ENCODE results near the gene FN1.

The FN1 gene

DNA sequence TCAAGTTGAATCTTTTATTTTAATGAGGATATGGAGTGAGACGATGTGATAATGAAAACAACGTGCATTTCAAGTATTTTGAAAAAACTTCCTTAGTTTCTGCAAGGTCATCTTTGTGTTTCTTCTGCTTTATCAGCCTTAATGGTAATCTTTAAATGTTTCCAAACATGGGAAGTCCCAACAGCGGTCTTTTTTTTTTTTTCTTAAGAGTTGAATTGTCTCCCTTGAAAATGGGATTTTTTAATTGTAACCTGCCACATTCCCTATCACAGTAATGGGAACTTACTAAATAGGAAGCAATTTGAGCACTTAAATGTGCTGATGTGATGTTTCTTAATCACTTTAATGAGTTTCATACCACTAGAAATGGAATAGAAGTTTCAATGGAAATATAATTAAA is 78.2 kb downstream of the FN1 start:
- H3K4me3 ChIP-seq (ENCODE audit: low read depth, low read length): no peak overlapping the region
- ChIA-PET CTCF (no interaction called here), POLR2A (interaction anchor here (0.9 kb wide), 1 partner anchor 68 kb away, joined by 4 read pairs; no protein-coding TSS in a partner anchor)
- TF ChIP-seq, protein P1, sequence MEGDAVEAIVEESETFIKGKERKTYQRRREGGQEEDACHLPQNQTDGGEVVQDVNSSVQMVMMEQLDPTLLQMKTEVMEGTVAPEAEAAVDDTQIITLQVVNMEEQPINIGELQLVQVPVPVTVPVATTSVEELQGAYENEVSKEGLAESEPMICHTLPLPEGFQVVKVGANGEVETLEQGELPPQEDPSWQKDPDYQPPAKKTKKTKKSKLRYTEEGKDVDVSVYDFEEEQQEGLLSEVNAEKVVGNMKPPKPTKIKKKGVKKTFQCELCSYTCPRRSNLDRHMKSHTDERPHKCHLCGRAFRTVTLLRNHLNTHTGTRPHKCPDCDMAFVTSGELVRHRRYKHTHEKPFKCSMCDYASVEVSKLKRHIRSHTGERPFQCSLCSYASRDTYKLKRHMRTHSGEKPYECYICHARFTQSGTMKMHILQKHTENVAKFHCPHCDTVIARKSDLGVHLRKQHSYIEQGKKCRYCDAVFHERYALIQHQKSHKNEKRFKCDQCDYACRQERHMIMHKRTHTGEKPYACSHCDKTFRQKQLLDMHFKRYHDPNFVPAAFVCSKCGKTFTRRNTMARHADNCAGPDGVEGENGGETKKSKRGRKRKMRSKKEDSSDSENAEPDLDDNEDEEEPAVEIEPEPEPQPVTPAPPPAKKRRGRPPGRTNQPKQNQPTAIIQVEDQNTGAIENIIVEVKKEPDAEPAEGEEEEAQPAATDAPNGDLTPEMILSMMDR (IDR thresholded peaks at IDR 0.05; ENCODE audit: insufficient read depth, low read length, missing control alignments): no peak
- DNase-seq (ENCODE audit: low read depth, low spot score): no peak

DNA sequence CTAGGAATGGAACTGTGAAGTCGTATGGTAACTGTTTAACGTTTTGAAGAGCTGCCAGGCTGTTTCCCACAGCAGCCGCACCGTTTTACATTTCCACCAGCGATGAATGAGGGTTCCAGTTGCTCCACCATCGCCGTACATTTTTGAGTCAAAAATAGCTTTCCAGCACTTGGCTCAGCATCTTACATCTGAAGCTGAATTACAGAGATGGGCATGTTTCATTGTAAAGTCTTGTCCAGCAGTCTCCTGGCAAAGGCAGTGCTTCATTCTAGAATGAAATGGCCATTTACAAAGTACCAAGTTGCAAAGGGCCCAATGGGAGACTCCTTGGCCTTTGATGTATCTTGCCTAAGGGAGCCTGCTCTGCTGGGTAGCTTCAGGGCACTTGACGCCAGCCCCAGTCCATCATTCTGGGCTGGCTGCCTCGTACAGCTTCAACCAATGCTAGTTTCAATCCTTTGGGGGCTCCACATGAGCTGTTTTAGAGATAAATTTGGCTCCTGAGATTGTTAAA is 78.9 kb downstream of the FN1 start:
- TF ChIP-seq, protein P1 (IDR thresholded peaks at IDR 0.05; ENCODE audit: insufficient read depth, low read length, missing control alignments): no peak
- no peak overlapping the region for H3K4me3 ChIP-seq (ENCODE audit: low read depth, low read length)
- DNase-seq (ENCODE audit: low read depth, low spot score): no peak
- ChIA-PET CTCF (no interaction called here), POLR2A (interaction anchor here (0.6 to 0.9 kb wide), 2 partner anchors 9 to 68 kb away, joined by 4 to 6 read pairs; no protein-coding TSS in a partner anchor)

DNA sequence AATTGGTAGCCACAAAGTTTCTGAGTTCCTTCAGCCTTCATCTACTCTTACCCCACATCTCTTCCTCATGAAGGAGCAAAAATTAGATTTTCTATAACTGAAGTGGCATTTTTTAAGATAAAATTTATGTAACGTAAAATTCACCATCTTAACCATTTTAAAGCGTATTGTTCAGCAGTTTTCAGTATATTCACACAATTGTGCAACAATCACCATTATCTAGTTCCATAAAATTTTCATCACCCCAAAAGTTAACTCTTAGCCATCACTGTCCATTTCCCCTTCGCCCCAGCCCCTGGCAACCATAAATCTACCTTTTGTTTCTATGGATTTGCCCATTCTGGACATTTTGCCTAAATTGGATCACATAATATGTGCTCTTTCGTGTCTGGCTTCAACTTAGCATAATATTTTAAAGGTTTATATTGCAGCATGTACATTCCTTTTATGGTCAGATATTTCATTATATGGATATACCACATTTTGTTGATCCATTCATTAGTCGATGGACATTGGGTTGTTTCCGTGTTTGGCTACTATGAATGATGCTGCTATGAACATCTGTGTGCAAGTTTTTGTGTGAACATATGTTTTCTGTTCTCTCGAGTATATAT is 79.4 kb downstream of the FN1 start:
- no peak for DNase-seq (ENCODE audit: low read depth, low spot score)
- POLR2A ChIA-PET: interaction anchor here (0.6 kb wide), 1 partner anchor 10 kb away, joined by 6 read pairs; no protein-coding TSS in a partner anchor
- CTCF ChIA-PET: no interaction called here
- no peak overlapping the region for H3K4me3 ChIP-seq (ENCODE audit: low read depth, low read length)
- TF ChIP-seq, protein P1 (IDR thresholded peaks at IDR 0.05; ENCODE audit: insufficient read depth, low read length, missing control alignments): no peak

DNA sequence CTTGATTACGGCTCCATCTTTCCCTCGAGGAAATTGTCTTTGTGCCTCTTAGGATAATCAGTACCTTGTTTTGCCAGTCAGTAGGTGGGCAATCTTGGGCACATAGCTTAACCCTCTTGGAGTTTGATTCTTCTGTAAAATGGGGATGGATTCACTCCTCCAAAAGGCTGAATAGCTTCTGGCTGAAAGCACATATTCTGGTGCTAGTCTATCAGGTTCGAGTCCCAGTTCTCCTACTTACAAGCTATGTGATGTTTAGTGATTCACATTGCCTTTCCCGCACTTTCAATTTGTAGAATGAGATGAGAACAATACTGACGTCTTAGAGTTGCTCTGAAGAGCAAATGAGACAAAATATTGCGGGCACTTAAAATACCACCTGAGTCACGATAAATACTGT is 80.1 kb downstream of the FN1 start:
- TF ChIP-seq, protein P1 (IDR thresholded peaks at IDR 0.05; ENCODE audit: insufficient read depth, low read length, missing control alignments): no peak
- ChIA-PET POLR2A (no interaction called here), CTCF (no interaction called here)
- no peak for DNase-seq (ENCODE audit: low read depth, low spot score)
- H3K4me3 ChIP-seq (ENCODE audit: low read depth, low read length): no peak overlapping the region

DNA sequence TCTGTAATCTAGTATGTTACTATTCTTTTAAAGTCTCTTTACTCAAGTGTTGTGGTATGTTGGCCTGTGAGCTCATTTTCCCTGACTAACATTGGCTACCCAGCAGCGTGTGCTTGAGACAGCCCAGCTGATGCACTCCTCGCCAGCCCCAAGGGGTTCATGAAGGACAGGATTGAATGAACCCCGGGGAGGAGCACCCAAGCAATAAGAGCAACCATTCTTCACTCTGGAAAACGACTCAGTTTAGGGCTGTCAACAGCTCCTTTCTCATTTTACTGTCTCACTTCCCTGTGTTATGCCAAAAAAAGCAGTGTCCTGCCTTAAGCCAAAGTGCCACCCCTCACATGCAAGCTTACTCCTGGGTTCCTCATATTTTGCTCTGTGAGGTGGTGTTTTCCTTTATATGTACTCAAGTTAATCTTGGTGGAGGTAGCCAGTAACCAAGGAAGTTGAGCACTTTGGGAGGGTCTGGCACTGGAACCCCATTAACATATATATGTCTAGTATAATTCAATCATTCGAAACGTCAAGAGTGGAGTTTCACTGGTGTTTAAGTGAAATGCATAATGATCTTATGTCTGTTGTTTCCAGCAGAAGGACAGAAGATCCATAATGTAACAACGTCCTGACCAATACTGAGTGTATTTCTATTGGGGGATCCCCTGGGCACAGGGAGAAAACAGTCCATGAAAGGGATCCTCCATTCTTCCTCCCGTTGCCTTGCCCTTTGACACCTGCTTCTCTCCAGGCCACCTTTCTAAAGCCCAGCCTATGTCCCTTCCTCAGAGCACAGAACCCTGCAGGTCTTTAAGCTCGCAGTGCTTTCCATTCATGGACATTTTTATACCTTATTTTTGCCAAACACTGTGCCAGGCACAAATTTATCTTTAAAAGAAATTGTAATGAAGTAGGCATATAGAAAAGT is 80.8 kb downstream of the FN1 start:
- no peak overlapping the region for H3K4me3 ChIP-seq (ENCODE audit: low read depth, low read length)
- no peak for DNase-seq (ENCODE audit: low read depth, low spot score)
- ChIA-PET CTCF (interaction anchor here (0.8 kb wide), 2 partner anchors 12 to 21 kb away, joined by 3 read pairs; no protein-coding TSS in a partner anchor), POLR2A (interaction anchor here (0.6 kb wide), 1 partner anchor 266 kb away, joined by 3 read pairs; no protein-coding TSS in a partner anchor)
- TF ChIP-seq, protein P1 (IDR thresholded peaks at IDR 0.05; ENCODE audit: insufficient read depth, low read length, missing control alignments): no peak

DNA sequence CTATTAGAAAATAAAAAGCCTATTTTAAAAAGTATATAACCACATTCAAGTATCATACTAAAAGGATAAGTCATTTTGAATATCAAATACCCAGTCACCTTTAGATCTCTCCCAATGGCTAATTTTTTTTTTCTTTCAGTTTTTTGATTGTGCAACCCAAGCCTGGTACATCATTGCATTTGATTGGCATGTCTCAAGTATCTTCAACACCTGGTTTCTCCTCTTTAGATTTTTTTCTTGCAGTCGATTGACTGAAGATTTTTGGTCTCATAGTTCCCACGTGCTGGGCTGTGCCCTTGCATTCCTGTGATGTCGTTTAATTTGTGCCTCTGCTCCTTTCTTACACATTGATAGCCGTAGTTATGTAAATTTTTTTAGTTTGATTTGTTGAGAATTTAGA is 83.3 kb downstream of the FN1 start:
- TF ChIP-seq, protein P1 (IDR thresholded peaks at IDR 0.05; ENCODE audit: insufficient read depth, low read length, missing control alignments): no peak
- ChIA-PET POLR2A (interaction anchor here (0.7 kb wide), 1 partner anchor 564 kb away, joined by 3 read pairs; no protein-coding TSS in a partner anchor), CTCF (no interaction called here)
- no peak overlapping the region for H3K4me3 ChIP-seq (ENCODE audit: low read depth, low read length)
- no peak for DNase-seq (ENCODE audit: low read depth, low spot score)

Data from AG04449 (cell line).